ENCODE measurements around the gene LARP7. TPM values are rescaled to one million over a fixed set of nuclear protein-coding genes. Genes with fewer than 3 reads are reported as not detected.

Gene LARP7
- total RNA-seq = 56.9 and 57.8 TPM in 2 replicates

DNA sequence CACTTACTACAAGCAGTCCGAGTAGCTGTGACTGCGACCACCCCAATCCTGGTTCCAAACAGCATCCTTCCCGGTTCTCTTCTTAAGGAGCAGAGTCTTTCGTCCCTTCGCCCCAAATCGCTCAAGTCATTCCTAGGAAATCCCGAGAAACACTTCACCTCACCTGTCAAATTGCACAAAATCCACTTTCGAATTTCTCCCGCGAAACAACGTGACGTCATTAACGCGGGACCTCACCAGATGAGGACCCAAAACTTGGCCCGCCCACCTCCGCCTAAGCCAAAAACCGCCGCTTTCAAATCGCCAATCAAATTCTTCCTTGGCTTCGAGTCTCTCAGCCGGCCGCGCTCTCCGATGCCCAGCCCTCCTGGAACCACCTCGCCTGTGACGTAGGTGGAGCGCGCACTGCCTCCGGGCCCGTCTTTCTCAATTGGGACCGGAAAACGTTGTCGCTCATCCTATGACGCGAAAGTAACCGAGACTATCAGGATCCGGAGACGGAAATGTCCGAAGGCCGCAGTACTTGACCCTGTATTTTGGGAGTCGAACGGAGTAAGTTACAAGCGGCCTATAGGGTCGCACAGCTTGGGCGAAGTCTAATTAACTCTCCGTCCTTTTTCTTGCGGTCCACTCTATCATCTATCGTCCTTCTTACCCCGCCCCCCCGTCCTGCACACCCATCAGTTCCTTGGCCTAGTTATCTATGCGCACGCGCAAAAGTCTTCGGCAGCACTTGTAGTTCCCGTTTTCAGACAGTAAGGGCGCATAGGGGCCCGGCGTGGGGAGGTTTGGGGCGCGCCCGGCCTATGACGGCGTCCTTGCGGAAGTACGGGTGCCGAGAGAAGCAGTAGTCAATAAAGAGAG is at the start of gene LARP7, which contains the start of gene ZGRF1:
Gene LARP7 (plus strand): TSS at position 456 of the 864 bp plus-strand sequence. CDS start 7,527 bp downstream, outside the sequence.
Gene ZGRF1 (minus strand): TSS at position 222 of the 864 bp plus-strand sequence. CDS start 3,733 bp downstream, outside the sequence.
- Mint-ChIP-seq H3K4me3 (no peak within 1 kb of the TSS), H3K9me3 (no peaks in the 10 kb centered on the region), H3K4me1 (peaks cover 22% of the 10 kb centered on the region), H3K27me3 (no peaks in the 10 kb centered on the region), H3K27ac (no peak within 1 kb of the TSS), H3K36me3 (ENCODE audit: low read depth) (peaks cover 16% of the 10 kb centered on the region)
- POLR2A ChIA-PET = interaction anchor here (0.6 kb wide), 1 partner anchor 51 kb away, joined by 3 read pairs; no protein-coding TSS in a partner anchor
- peak; percentile 91 for DNase-seq
- TF ChIP-seq, protein P1, sequence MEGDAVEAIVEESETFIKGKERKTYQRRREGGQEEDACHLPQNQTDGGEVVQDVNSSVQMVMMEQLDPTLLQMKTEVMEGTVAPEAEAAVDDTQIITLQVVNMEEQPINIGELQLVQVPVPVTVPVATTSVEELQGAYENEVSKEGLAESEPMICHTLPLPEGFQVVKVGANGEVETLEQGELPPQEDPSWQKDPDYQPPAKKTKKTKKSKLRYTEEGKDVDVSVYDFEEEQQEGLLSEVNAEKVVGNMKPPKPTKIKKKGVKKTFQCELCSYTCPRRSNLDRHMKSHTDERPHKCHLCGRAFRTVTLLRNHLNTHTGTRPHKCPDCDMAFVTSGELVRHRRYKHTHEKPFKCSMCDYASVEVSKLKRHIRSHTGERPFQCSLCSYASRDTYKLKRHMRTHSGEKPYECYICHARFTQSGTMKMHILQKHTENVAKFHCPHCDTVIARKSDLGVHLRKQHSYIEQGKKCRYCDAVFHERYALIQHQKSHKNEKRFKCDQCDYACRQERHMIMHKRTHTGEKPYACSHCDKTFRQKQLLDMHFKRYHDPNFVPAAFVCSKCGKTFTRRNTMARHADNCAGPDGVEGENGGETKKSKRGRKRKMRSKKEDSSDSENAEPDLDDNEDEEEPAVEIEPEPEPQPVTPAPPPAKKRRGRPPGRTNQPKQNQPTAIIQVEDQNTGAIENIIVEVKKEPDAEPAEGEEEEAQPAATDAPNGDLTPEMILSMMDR (IDR thresholded peaks at IDR 0.05) = peak; percentile 67
- intact Hi-C loops (cut with micrococcal nuclease) = loop anchor here (1.0 to 2.0 kb wide), 9 partner anchors 98 to 1961 kb away; partner anchors contain the start of genes AP1AR, FAM241A, TIFA and UGT8
- CTCF ChIA-PET = interaction anchor here (0.8 to 1.2 kb wide), 2 partner anchors 126 to 128 kb away, joined by 4 to 5 read pairs; no protein-coding TSS in a partner anchor
- ATAC-seq (ENCODE audit: low read depth) = peak; percentile 89

DNA sequence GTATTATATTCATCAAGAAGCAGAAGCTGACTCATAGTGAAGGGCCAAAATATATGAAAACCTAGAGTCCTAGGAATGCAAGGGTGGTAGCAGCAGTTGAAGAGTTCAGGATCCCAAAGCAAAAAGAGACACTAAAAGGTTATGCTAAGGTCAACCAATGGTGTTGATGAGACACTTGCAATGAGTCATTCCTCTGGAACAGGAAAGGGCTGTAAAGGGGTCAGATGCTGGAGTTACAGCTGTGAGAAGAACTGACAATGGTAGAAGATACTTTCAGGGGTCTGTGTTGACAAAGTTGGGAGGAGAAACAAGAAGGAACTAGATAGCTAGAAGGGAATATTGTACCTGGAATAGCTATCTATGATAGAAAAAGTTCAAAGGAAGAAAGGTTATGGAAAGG is 47.7 kb upstream of the LARP7 start:
- TF ChIP-seq, protein P1 (IDR thresholded peaks at IDR 0.05) = no peak

DNA sequence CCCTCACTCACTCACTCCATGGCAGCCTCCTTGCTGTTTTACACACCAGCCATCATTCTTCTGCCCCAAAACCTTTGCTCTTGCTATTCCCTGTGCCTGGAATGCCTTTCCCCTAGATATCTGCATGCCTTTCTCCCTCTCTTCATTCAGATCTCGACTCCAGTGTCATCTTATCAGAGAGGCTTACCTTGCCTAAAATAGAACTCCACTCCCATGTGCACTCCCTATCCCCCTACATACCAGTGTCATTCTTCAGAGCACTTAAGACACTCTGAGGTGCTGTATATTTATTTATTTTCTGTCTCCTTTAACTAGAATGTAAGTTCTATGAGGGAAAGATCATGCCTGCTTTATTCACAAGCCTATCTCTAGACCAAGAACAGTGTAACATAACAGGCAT is 45.4 kb upstream of the LARP7 start:
- Mint-ChIP-seq H3K4me3 (no peak overlapping the region), H3K27ac (no peak overlapping the region), H3K27me3 (no peaks in the 10 kb centered on the region), H3K36me3 (ENCODE audit: low read depth) (no peaks in the 10 kb centered on the region), H3K9me3 (peaks cover 3% of the 10 kb centered on the region), H3K4me1 (peaks cover 3% of the 10 kb centered on the region)
- no peak for DNase-seq
- no peak for ATAC-seq (ENCODE audit: low read depth)
- ChIA-PET POLR2A (no interaction called here), CTCF (no interaction called here)
- intact Hi-C loops (cut with micrococcal nuclease) = no loop called here
- TF ChIP-seq, protein P1 (IDR thresholded peaks at IDR 0.05) = no peak

More for the DNA sequence above, 47.7 kb upstream of the LARP7 start:
- H3K4me3 Mint-ChIP-seq = no peak overlapping the region
- H3K27me3 Mint-ChIP-seq = no peaks in the 10 kb centered on the region
- H3K36me3 Mint-ChIP-seq (ENCODE audit: low read depth) = peaks cover 4% of the 10 kb centered on the region
- H3K27ac Mint-ChIP-seq = no peak overlapping the region
- ChIA-PET POLR2A (no interaction called here), CTCF (no interaction called here)
- H3K4me1 Mint-ChIP-seq = peaks cover 3% of the 10 kb centered on the region
- H3K9me3 Mint-ChIP-seq = peaks cover 3% of the 10 kb centered on the region
- intact Hi-C loops (cut with micrococcal nuclease) = no loop called here
- ATAC-seq (ENCODE audit: low read depth) (no peak), DNase-seq (no peak)

DNA sequence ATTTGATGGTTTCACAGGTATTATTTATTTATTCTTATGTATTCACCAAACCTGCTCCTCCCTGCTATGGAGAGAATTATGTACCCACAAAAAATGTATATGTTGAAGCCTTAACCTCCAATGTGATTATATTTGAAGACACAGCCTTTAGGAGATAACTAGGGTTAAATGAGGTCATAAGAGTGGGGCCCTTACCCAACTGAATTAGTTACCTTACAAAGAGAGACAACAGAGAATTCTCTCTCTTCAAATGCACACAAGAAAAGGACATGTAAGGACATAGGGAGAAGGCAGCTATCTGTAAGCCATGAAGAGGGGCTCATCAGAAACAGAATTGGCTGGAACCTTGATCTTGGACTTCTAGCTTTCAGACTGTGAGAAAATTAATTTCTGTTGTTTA is 44.2 kb upstream of the LARP7 start:
- no peaks in the 10 kb centered on the region for H3K36me3 Mint-ChIP-seq (ENCODE audit: low read depth)
- ATAC-seq (ENCODE audit: low read depth) (no peak), DNase-seq (no peak)
- peaks cover 3% of the 10 kb centered on the region for H3K9me3 Mint-ChIP-seq
- H3K27me3 Mint-ChIP-seq = no peaks in the 10 kb centered on the region
- TF ChIP-seq, protein P1 (IDR thresholded peaks at IDR 0.05) = no peak
- POLR2A ChIA-PET = no interaction called here
- peaks cover 3% of the 10 kb centered on the region for H3K4me1 Mint-ChIP-seq
- intact Hi-C loops (cut with micrococcal nuclease) = no loop called here
- no peak overlapping the region for H3K27ac Mint-ChIP-seq
- CTCF ChIA-PET = no interaction called here
- H3K4me3 Mint-ChIP-seq = no peak overlapping the region

DNA sequence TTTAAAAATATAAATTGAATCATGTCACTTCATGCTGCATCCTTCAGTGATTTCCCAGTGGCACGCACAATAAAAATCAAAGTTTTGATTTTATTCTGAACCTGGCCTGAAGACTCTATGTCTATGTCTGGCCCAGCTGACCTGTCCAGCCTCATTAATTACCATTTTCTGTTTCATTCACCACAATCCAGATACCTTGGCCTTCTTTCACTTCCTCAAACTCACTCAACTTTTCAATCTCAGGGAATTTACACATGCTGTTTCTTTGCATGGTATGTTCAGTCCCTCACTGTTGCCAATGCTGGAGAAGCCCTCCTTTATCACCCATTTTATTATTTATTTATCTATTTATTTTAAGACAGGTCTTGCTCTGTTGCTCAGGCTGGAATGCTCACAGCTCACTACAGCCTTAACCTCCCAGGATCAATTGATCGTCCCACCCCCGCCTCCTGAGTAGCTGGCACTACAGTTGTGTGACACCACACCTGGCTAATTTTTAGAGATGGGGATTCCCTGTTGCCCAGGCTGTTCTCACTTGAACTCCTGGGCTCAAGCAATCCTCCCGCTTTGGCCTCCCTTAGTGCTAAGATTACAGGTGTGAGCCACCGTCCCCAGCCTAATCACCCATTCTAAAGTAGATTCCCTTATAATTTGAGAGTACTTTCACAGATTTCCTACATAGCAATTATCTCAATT is 43.4 kb upstream of the LARP7 start:
- Mint-ChIP-seq H3K36me3 (ENCODE audit: low read depth) (no peaks in the 10 kb centered on the region), H3K9me3 (peaks cover 3% of the 10 kb centered on the region), H3K4me1 (peaks cover 3% of the 10 kb centered on the region), H3K27me3 (no peaks in the 10 kb centered on the region), H3K4me3 (no peak overlapping the region), H3K27ac (no peak overlapping the region)
- intact Hi-C loops (cut with micrococcal nuclease) = no loop called here
- no peak for ATAC-seq (ENCODE audit: low read depth)
- TF ChIP-seq, protein P1 (IDR thresholded peaks at IDR 0.05) = no peak
- DNase-seq = no peak
- ChIA-PET CTCF (no interaction called here), POLR2A (no interaction called here)

Measured in activated B cell treated with CpG ODN at 0.5 μM for 24 hours (primary cell).